Hindlimb muscle (tissue), 1 donor: ENCODE results near the gene LIMK1. TPM values are rescaled to one million over a fixed set of nuclear protein-coding genes. Genes with fewer than 3 reads are reported as not detected.
A peak's percentile ranks its signal among the peaks of the same experiment; 100 is the strongest.
"Not testable (repeated sequence)": the region's sequence is repeated elsewhere in the genome, so short reads cannot be mapped to it uniquely, and the experiment has no call there.

ENCODE experiments used
- DNase-seq: peaks from one replicate; pipeline ENCODE4 v3.0.0-alpha.2; 2013
- polyA plus RNA-seq: library from polyadenylated mRNA; unstranded; fragments of 120-200 nt; gene quantifications from one replicate; pipeline ENCODE4 v1.2.1, GENCODE V29; 2013; ENCODE audit not compliant: insufficient read length

LIMK1 gene
- polyA plus RNA-seq: 14.6 TPM

DNA sequence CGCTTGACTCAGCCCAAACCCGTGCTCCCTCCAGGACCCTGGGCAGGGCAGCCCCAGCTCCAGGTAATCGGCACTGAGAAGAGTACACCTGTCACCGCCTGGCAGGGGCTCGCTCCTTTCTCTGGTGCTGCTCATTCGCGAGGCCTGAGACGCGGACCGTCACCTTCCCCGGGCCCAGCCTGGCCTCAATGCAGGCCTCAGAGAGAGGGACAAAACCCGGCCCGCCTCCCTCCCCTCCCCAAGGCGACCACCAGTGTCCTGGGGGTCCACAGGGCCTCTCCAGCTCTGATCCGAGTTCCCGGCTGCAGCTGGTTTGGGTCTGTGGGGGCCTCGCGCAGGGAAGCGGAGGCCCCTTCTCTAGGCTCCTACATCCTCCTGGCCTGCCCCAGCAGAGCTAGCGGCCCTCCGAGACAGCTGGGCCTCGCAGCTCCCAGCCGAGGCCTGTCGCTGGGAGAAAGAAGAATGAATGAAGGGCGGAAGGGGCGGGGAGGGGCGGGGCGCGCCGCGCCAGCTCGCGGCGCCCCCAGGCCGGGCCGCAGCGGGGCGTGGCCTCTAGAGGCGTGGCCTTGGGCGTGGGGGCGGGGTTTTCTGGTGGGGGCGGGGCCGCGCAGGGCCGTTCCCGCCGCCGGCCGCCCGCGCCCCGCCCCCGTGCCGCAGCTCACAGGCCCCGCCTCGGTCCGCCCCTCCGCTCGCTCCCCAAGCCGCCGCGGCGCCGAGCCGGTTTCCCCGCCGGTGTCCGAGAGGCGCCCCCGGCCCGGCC lies at the start of gene LIMK1:
Gene LIMK1 (plus strand): TSS at position 688 of the 760 bp plus-strand sequence. CDS start 187 bp downstream, outside the sequence.
- peak; percentile 82 for DNase-seq

DNA sequence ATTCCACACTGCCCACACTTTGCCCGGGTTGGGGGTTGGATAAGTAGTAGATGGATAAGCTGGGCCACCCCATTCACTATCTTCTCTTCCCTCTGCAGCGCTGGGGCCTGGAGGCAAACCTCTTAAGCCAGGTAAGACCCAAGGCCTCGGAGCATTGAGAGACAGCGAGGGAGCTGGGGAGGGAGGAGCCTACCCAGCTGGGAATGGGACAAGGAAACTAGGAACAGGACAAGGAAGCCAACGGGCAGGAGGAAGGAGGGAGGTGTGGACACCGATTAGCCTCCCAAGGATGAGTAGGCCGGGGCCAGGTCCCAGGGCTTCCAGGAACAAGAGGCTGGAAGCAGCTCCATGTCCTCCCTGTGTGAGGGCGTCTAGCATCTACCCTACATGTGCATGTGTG lies 46.0 kb upstream of the LIMK1 start:
- no peak for DNase-seq

DNA sequence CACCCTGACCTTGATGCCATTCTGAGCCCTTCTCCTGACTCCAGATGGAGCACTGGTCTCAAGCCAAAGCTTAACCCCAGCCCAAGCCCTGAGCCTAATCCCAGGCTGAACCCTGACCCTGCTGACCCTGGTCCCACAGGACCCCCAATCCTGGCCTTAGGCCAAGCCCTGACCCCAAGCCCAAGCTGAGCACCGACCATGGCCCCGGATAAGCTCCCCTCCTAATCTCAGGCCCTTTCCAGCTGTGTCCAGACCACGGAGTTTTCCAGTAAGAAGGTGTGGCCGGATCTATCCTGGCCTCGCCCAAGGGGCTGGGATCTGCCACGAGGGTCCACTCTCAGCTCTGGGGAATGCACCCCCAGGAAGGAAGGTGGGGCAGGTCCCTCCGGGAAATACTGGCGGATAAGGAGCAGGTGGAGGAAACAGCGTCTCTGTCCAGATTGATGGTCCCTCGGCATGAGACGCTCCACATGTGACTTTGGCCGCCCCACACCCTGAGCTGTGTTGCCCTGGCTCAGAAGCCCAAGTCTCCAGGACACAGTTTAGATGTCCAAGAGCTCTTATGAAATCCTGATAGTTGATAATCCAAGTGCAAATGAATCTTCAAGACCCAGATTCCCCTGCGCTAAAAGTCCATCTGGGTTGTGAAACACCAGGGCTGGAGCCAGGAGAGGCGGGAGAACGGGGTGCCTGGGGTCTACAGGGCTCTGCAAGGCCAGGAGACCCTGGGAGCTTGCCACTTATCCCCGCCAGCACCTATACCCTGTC lies 45.2 kb upstream of the LIMK1 start:
- no peak for DNase-seq

DNA sequence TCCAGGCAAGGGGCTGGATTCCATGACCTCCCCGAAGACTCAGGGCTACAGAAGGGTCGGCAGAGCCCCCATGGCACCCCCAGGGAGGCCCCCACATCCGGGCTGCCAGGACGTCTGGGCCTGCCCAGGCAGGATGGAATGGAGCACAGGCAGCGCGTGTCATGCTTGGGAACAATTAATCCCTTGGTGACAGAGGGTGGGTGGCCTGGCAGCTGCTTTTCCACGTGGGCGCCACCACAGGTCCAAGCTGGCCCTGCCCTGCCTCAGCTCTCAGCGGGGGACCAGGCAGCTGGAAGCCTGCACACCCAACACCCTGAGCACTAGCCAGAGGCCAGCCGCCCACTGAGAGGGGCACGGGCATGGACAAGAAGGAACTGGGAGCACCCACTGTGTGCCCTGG lies 44.3 kb upstream of the LIMK1 start:
- DNase-seq: no peak

DNA sequence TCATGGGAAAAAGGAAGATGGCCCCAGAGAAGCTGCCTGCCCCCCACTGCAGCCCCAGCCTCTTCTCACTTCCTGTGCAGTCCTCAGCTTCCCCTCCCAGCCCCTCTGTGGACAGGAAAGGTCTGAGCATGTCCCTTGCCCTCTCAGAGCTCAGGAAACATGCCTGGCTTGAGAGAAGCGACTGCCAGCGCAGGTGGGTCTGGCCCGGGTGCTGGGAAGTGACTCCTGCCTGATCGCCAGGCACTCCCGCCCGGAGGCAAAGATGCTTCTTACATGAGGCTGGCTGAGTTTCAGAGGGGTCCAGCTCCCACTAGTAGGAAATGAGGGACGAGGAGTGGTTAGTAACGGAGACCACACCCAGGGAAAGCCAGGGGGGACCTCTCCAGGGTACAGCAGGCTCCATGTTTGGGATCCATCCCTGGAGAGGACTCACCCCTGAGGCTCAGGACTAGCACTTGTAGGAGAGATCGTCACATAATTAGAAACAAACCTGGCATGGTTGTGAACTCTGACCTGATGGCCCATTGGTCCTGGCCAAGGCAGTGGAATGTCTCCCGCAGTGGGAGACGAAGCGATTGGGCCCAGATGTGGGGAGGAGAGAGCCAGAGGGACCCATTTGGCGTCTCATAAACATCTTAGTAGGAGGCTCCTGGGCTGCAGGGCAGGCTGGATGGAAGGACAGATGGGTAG lies 43.4 kb upstream of the LIMK1 start:
- DNase-seq: no peak

DNA sequence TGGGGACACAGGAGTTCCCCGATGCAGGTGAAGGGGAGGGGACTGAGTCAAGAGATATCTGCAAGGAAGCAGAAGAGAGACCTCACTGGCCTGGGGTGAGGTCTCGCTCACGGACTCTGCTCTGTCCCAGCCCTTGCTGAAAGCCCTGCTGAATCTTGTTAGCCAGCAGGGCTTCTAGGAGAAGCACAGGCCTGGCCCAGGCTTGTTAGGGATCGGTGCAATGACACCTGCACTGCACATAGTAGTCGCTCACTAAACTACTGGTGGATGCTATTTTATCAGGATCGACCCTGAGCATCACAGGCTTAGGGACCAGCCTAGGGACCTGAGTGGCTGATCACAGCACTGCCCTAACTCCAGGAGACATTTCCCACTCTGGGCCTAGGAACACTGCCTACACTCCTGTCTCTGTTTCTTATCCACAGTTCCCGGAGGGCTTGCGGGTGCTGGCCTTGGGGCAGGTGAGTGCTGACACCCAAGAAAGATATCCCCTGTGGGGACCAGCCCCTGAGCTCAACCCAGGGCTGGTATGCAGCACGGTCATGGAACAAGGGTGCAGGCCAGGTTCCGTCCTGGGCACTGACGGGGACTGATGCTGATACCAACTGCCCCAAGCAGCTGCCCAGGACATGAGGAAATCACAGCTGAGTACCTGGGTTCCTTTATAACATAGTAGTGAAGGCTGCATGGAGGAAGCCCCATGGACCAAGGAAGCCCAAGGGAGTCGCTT lies 42.6 kb upstream of the LIMK1 start:
- no peak for DNase-seq

DNA sequence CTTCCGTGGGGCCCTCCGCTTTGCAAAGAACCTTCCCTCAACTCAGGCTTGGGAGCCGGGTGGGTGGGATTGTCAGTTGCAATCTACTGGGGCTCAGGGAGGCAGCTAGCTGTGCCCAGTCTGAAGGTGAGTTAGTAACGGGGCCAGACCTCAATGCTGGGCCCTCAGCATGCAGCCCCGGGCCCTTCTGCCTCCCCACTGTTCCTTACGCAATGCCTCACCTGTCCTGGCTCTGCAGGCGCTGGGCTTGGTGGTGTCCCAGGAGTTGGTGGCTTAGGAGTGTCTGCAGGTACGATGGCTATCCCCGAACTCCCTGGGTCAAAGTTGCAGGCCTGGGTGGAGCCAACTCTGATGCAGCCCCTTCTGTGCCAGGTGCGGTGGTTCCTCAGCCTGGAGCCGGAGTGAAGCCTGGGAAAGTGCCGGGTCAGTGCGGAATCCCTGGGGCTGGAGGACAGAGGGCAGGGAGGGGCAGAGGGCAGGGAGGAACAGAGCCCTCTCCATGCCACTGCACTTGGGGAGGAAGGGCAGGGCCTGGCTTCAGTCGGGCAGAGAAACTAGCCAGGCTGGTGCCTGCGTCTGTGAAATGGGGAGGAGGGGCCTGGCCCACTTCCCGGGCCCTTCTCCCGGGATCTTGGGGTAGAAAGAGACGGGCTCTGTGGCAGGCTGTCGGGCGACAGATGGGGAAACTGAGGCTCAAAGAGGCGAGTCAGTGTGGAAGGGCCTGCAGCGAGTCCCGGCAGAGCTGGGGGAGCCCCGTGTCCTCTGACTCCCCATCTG lies 40.7 kb upstream of the LIMK1 start:
- DNase-seq: no peak

DNA sequence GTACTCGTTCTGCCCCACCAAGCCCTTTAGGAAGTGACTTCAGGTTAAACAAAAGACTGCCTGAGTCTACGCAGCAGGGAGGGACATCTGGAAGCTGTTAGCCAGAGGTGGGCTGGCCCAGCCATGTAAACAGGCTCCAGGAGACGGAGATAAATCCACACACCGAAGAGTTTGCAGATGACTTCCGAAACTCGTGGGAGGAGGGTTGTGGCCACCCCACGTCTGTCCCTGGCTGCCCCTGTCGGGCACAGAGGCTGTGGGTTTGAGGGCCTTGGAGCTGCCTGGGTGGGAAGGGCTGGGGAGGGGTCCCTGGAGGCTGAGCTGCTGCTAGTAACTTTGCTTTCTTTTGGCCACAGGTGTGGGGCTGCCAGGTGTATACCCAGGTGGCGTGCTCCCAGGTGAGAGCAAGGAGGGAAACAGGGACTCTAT lies 40.1 kb upstream of the LIMK1 start:
- no peak for DNase-seq

DNA sequence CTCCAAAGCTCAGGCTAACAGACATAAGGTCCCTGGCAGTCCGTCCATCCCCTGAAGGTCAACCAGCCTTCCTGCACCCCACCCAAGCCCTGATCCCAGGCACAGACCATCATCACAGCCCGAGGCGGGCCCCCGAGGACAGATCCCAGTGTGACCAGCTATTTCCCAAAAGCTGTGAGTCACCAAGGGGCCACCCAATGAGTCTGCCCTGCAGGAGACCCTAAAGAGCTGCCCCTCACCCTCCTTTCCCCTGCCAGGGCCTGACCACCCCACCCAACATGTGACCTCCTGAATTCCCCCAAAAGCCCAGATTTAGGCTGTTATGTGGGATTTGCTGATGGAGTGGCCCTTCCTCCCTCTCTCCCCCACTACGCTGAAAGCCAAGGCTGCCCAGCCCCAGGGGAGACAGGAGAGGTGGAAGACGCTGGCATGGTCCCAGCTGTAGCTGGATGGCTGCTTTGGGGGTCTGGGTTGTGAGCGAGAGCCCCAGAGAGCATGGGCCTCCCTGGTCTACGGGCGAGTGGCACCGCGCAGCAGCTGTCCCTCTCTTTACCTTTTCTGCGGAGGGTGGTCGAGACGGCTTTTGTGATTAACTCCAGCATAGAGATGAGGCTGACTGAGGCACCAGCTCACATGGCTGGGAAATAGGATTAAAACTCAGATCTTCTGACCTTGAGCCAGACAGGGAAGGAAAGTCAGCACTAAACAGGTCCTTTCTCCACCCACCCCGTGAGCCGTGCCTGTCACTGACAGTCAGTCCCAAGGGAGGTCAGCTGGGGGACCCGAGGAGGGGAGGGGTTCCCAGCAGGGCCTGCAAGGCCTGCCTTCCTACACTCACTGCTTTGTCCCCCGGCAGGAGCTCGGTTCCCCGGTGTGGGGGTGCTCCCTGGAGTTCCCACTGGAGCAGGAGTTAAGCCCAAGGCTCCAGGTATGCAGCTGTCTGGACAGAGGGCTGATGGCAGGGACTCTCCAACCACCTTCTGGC lies 38.9 kb upstream of the LIMK1 start:
- no peak for DNase-seq

DNA sequence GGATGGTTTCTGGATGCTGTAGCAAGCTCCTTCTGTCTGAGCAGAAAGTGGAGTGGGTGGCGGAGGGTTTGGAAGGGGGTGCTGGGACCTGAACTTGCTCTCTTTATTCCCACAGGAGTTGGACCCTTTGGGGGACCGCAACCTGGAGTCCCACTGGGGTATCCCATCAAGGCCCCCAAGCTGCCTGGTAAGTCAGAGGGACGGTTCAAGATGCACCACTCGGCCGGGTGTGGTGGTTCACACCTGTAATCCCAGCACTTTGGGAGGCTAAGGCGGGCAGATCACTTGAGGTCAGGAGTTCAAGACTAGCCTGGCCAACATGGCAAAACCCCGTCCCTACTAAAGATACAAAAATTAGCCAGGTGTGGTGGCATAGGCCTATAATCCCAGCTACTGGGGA lies 37.0 kb upstream of the LIMK1 start:
- DNase-seq: not testable (repeated sequence)

DNA sequence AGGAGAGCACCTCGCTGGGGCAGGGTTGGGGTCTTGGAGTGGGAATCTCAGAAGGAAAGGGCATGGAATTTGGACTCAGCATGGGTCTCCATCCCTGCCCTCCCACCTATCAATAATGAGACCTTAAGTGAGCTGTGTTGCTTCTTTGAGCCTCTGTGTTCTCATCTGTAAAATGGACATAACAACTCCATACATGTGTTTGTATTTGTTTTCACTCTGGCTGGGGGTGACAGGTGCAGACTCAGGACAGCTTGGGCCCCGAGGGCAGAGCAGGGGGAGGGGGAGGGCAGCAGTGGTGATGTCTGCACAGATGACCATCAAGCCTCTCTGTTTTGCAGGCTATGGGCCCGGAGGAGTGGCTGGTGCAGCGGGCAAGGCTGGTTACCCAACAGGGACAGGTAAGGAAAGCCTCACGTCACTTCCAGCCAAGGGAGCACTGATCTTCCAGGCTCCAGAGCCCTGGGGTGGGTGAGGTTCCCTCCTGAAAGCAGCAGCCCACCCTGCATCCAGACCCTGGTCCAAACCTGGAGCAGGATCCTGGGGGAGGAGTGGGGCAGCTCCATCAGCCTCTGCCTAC lies 35.7 kb upstream of the LIMK1 start:
- no peak for DNase-seq

DNA sequence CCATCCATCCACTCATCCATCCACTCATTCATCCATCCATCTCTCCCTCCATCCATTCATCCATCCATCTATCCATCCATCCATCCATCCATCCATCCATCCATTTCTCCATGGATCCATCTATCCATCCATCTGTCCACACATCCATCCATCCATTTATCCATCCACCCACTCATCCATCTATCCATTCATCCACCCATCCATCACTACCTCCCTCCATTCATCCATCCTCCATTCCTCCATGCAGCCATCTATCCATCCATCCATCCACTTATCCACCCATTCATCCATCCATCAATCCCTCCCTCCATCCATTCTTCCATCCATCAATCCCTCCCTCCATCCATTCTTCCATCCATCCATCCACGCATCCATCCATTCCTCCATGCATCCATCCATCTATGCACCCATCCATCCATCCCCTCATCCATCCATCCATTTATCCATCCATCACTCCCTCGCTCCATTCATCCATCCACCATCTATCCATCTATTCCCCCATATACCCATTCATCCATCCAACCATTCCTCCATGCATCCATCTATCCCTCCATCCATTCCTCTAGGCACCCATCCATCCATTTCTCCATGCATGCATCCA lies 34.5 kb upstream of the LIMK1 start:
- DNase-seq: no peak

DNA sequence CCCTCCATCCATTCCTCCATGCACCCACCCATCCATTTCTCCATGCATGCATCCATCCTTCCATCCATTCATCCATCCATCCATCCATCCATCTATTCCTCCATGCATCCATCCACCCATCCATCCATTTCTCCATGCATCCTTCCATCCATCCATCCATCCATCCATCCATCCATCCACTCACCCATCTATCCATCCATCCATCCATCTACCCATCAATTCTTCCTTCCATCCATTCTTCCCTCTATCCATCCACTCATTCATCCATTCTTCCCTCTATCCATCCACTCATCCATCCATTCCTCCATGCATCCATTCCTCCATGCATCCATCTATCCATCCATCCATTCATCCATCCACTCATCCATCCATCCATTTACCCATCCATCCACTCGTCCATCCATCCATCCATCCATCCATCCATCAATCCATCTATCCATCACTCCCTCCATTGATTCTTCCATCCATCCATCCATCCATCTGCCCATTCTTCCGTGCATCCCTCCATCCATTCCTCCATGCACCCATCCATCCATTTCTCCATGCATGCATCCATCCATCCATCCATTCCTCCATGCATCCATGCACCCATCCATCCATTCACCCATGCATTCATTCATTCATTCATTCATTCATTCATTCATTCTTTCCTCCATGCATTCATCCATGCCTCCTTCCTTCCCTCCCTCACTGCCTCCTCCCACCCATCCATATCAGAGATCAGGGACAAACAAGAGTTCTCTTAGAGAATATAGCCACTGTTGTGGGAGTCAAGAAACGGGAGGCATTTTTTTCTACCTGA lies 33.4 kb upstream of the LIMK1 start:
- DNase-seq: no peak

DNA sequence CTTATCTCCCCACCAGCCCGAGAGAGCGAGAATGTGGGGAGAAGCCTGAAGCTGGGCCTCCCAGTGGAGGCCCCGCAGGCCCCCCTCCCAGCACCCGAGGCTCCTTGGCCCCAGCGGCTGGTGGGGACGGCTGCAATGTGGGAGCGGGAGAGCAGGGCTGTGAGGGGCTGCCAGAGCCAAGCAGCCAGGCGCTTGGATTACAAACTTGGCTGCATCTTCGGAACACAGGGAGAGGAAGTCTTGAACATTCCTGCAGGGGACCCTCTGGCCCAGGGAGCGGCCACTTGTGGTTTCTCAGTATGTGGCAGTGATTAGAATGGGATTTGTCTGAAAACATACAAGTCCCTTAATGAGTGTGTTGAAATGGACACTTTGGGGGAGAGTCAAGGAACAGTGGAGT lies 32.4 kb upstream of the LIMK1 start:
- no peak for DNase-seq

DNA sequence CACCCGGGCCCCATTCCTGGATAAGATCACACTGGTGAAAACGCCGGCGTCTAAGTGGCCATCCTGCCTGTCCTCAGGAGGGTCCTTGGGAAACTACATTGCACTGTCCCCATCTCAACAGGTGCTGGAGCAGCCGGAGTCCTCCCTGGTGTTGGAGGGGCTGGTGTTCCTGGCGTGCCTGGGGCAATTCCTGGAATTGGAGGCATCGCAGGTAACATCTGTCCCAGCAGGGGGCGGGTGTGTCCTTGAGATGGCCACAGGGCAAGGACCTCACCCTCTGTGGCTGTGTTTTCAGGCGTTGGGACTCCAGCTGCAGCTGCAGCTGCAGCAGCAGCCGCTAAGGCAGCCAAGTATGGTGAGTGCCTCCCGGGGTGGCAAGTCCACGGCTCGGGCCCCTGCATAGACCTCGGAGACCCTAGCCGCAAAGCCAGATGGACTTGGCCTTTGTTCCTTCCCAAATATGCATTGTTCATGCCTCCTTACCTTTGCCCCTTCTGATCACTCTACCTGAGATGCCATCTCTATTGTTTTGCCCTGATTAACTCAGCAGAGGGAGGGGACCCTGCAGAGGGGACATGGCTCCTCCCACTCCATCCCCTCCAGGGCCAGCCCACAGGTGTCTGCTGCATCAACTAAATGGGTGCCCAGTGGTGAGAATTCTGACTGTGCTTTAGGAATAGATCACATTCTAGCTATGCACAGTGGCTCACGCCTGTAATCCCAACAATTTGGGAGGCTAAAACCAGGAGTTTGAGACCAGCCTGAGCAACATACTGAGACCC lies 31.8 kb upstream of the LIMK1 start:
- no peak for DNase-seq

DNA sequence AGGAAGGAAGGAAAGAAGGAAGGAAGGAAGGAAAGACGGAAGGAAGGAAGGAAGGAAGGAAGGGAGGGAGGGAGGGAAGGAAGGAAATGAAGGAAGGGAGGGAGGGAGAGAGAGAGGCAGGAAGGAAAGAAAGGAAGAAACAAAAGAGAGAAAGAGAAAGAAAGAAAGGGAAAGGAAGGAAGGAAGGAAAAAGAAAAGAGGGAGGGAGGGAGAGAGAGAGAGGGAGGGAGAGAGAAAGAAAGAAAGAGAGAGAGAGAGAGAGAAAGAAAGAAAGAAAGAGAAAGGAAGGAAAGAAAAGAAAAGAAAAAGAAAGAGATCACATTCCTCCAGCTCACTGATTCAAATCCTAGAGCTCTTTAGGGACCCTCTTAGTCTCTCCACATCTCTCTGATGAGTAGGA lies 31.0 kb upstream of the LIMK1 start:
- no peak for DNase-seq

DNA sequence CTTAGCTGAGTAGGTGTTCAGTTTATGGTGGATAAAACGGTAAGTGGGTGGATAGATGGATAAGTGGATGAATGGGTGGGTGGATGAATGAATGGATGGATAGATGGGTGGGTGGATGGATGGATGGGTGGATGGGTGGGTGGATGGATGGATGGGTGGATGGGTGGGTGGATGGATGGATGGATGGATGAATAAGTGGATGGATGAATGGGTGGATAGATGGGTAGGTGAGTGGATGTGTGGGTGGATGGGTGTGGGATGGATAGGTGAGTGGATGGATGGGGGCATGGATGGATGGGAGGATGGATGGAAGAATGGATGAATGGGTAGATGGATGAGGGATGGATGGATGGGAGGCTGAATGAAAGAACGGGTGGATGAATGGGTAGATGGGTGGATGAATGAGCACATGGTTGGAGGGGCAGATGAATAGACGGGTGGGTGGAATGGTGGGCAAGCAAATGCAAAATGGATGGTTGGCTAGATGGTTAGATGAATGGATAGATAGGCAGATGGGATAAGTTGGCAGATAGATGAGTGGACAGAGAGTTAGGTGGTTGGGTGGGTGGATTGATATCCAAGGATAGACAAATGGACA lies 29.9 kb upstream of the LIMK1 start:
- DNase-seq: no peak
